Urinary bladder (tissue), 4 donors: ENCODE measurements around the gene CD5L. TPM values are rescaled to one million over a fixed set of nuclear protein-coding genes. Genes with fewer than 3 reads are reported as not detected.

Experiments used
- DNase-seq: peaks from one replicate; pipeline ENCODE4 v3.0.0-alpha.2; 2015; ENCODE audit errors: extremely low spot score
- H3K27ac ChIP-seq: one replicate; pipeline ENCODE4 v1.5.1; 2013; ENCODE audit warnings: low read depth, mild to moderate bottlenecking, moderate library complexity
- H3K36me3 ChIP-seq: one replicate; pipeline ENCODE4 v1.6.1; 2013; ENCODE audit warnings: mild to moderate bottlenecking, moderate library complexity; ENCODE audit not compliant: insufficient read depth
- H3K4me1 ChIP-seq: one replicate; pipeline ENCODE4 v1.6.1; 2013; ENCODE audit warnings: mild to moderate bottlenecking, moderate library complexity; ENCODE audit not compliant: insufficient read depth
- H3K4me3 ChIP-seq: one replicate; pipeline ENCODE4 v1.5.1; 2013; ENCODE audit warnings: low read depth, low read length
- WGBS: extraction: QIAGEN DNeasy Blood & Tissue Kit; methylation state at CpG from one replicate; pipeline ENCODE4 v1.1.7; 2013; 5-methylcytosine and 5-hydroxymethylcytosine counted together
- polyA plus RNA-seq: library from polyadenylated mRNA; stranded (reverse); fragments of 200-250 nt; gene quantifications from one replicate; pipeline ENCODE4 v1.2.3, GENCODE V29; 2013
- small RNA-seq: library from RNA; depleted of rRNA; stranded (forward); fragments of <200 nt; gene quantifications from one replicate; pipeline ENCODE3, GENCODE V24; 2014
- total RNA-seq: library from RNA; depleted of rRNA; stranded (reverse); fragments of >200 nt; gene quantifications from one replicate; pipeline ENCODE4 v1.2.3, GENCODE V29; 2014
- donor health status: healthy with polysubstance abuse.
- donor health status: healthy.

The CD5L gene
- total and polyA plus RNA-seq, 2 donors: 0.08 TPM; not detected in 1

GRCh38 chr1:157785248-157785647 is 56.4 kb downstream of the CD5L start:
- Histone ChIP-seq H3K4me3 (no peak overlapping the region), H3K4me1 (no peaks in the 10 kb centered on the region), H3K27ac (no peak overlapping the region), H3K36me3 (no peaks in the 10 kb centered on the region)
- no peak for DNase-seq
- WGBS: 9% methylated on average over 1 of the region's 1 CpG

GRCh38 chr1:157784801-157785200 is 56.8 kb downstream of the CD5L start:
- H3K27ac ChIP-seq: no peak overlapping the region
- DNase-seq: no peak
- H3K36me3 ChIP-seq: no peaks in the 10 kb centered on the region
- no peaks in the 10 kb centered on the region for H3K4me1 ChIP-seq
- no peak overlapping the region for H3K4me3 ChIP-seq
- 81% methylated on average over 3 of the region's 3 CpGs for WGBS

- Histone ChIP-seq H3K4me1 (no peaks in the 10 kb centered on the region), H3K27ac (no peak overlapping the region), H3K4me3 (no peak overlapping the region), H3K36me3 (no peaks in the 10 kb centered on the region)
- WGBS: 85% methylated on average over 1 of the region's 1 CpG
- no peak for DNase-seq
Measured at GRCh38 chr1:157782931-157783330, 58.7 kb downstream of the CD5L start.

- no peak for DNase-seq
- H3K36me3 ChIP-seq: no peaks in the 10 kb centered on the region
- H3K27ac ChIP-seq: no peak overlapping the region
Measured at GRCh38 chr1:157781048-157781447, 60.6 kb downstream of the CD5L start.

More at GRCh38 chr1:157781048-157781447, 60.6 kb downstream of the CD5L start:
- Histone ChIP-seq H3K4me3 (no peak overlapping the region), H3K4me1 (no peaks in the 10 kb centered on the region)
- WGBS: 48% methylated on average over 2 of the region's 2 CpGs

Small RNA genes lying within 50 kb of the gene (small RNA-seq; reads per million reads assigned to genes)
- not detected for gene MRPS21P2

Other genes starting within 250 kb of the CD5L start
- gene FCRL4, start 243.7 kb downstream of the CD5L start, total RNA-seq: not detected
- not detected for gene FCRL4, start 243.7 kb downstream of the CD5L start, polyA plus RNA-seq
- gene FCRL3, start 141.0 kb downstream of the CD5L start, total RNA-seq: 0.05 TPM
- 0.04 TPM for gene FCRL3, start 141.0 kb downstream of the CD5L start, polyA plus RNA-seq
- gene FCRL2, start 64.7 kb downstream of the CD5L start, total RNA-seq: 0.26 TPM
- 0.03 TPM for gene FCRL2, start 64.7 kb downstream of the CD5L start, polyA plus RNA-seq
- gene FCRL1, start 21.7 kb downstream of the CD5L start, total RNA-seq: 0.63 TPM
- gene FCRL1, start 21.7 kb downstream of the CD5L start, polyA plus RNA-seq: 0.10 TPM
- gene KIRREL1, start 151.8 kb upstream of the CD5L start, total RNA-seq: 48.6 TPM
- 37.1 TPM for gene KIRREL1, start 151.8 kb upstream of the CD5L start, polyA plus RNA-seq